Limb (tissue), 2 donors: ENCODE measurements around the gene PARS2.

Source experiments
- DNase-seq, 2 donors: peaks; one replicate each; pipeline ENCODE4 v3.0.0-alpha.2; 2016; ENCODE audit errors: extremely low spot score in 2 of 2

PARS2 gene

DNA sequence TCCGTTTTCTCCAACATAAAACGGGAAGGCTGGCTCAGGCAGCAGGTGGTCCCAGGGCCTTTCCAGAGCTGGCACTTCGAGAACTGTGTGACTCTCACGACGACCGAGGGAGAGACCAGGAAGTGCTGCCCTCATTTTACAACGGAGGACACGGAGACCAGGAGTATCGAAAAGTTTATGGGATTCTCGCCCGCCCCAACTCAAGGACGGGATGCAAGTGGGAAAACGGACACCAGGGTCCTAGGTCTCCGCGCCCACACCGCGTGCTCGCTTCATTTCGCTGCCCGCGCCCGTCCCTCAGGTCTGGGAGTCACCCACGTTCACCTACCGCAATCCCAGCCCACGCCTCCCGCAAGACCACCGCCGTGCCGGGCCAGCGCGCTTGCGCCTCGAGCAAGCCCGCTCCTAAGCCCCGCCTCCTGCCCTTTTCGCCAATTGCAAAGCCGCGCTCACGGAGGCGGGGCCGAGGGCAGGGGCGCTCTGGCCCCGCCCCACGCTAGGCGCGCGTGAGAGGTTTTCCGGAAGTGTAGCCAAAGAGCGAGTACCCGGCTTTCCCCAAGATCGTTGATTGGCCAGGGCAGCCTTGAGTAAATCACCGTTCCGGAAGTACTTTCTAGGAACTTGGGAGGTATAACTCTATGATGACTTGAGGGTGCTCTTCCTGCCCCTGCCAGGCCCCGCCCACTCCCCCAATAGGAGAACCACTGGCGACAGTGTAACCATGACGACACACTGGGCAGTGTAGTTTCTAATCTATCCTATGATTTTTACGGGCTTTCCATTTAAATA is at the start of gene PARS2:
Gene PARS2, minus strand, starts transcription at position 391 of the 789 bp plus-strand sequence. CDS start 5,362 bp downstream, outside the sequence.
- DNase-seq, result peak; percentile 98 to 100

DNA sequence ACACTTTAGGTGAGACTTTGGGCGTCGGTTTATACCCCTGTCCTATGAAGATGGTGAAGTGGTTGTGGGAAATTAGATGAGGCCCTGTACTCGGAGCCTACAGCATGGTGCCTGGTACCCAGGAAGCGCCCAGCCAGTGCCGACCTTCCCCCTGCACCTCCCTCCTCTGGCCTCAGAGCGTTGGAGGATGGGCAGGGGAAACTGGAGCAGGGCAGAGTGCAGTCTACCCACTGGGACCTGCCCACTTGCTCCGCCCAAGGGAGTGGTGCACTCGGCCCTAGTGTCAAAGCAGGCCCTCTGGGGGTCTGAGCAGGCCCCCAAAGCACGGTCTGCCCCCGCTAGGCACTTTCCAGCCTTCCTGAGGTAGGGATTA is 49.8 kb upstream of the PARS2 start:
- no peak for DNase-seq

DNA sequence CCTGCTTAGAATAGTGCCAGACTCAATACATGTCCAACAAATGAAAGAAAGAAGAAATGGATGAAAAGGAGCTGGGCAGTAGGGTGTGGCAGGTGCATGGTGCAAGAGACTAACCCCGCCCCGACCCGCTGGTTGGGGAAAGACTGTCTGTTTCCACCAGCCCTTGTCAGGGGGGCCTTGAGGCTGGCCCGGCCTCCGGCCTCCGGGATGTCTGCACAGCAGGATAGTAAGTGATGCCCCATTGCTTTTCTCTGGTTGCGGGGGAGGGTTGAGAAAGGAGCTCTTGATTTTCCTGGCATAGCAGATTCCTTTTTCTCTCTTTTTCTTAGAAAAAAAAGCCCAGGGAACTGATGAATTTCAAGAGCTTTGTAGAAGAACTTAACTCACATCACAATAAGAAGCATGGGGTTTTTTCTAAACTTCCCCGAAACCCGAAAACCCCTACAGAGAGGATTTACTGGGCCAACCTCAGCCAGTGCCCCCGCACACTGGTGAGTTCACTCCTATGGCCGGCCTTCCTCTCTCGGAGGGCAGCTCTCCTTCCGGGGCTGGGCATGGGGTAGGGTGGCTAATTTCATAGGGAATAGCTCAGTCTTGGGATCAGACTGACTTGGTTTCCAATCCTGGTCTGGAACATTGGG is 49.3 kb upstream of the PARS2 start:
- no peak for DNase-seq

DNA sequence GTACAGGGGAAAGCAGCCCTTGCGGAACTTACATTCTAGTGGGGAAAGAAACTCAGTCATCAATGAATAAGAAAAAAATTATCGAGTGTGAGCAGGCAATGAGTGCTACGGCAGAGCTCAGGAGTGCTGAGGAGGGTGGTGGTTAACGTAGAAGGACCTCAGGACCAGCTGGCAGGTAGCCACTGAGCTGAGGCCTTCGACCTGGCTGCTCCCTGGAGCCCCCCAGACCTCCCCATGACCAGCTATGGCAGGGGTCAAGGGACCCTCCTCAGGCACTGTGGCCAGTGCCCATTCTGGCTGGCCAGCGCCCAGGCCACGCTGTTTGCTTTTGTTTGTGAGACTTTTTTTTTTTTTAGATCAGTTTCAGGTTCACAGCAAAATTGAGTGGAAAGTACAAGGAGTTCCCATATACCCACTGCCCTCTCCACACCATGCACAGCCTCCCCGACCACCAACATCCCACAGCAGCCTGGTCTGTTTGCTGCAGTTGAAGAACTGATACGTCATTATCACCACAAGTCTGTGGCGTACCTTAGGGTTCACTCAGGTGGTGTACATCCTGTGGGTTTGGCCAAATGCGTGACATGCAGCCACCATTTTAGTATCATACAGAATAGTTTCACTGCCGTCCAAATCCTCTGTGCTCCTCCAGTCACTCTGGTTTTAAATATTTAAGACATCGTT is 48.6 kb upstream of the PARS2 start:
- DNase-seq, result no peak

DNA sequence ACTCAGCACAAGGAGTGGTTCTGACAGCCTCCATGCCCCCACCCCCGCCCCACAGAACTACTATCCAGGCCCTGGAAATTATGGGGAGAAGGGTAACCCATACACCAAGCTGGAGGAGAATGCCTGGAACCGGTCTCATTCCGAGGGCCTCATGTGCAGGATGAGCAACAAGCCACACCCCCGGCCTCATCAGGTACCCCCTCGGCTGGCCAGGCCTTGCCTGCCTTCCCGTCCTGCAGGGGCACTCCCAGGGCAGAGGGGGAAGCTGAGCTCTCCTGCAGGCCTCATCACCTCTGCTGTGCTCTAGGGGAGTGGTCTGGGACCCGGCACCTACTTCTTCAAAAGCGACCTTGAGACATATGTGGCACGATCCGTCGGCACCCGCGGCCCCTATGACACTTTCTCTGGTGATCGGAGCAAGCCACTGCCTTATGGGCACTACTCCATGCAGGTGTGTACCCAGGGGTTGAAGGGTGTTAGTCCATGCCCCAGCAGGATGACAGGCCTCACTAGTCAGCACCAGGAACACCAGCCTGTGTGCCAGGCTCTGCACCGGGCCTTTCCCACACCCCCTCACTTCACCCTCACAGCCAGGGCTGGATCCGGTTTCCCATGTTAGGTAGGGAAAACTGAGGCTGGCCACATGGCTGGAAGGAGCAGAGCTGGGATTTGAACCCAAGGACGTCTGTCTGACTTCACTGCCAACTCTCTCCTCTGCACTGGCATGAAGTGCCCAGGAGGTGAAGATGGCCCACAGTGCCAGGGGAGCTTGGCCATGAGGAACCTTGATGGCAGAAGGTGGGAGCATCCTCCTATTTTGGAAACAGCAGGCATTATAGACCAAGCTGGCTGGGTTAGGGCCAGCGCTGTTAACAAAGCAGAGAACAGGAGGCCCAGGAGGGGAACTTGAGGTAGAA is 47.7 kb upstream of the PARS2 start:
- DNase-seq, result peak in 1 of 2 donors; percentile 14

DNA sequence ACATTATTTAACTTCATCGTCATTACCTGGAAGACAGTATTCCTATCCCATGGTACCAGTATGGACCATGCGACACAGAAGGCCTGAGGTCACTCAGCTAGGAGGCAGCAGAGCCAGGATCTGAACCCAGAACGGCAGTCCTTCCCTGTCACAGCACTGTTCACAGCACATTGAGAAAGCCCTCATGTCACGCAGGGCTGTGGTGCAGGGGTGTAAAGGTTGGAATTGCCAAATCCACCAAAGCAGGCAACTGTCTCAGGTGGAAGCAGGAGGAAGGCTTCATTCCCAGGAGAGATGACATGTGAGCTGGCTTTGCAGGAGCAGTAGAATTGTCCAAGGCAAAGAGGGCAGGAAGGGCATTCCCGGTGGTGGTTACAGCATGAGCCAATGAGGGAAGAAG is 46.7 kb upstream of the PARS2 start:
- DNase-seq, result peak in 1 of 2 donors; percentile 19

DNA sequence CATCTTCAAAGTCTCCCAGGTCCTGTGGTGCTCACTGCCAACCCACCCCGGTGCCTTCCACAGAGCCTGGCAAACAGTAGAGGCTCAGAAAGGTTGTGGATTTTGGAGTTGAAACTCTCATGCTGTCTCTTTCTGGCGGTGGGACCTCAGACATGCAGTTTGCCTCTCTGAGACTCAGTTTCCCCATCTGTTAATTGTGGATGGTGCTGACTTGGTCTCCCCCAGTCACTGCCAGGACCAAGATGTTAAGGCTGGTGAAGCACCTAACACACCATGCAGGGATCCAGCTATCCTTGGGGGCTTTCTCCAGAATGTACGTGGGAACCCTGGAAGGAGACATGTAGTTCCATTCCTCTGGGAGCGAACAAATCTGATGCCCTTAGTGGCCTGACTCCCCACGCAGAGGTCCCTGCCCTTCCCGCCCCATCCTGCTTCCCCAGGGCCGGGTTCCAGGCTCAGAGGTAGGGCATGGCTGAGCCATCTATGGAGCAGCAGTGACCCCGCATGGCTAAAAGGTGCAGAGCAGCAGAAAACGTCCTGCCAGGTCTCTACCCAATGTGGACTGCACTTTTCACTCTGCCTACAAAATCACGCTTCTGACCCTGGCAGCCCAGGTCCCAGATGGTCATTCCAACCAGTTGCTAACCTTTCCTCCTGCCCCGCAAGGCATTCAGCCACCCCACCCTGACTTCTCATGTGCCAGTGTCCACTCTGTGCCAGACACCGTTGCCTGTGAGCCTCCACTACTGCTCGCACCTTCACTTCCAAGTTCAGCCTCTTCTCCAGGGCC is 46.0 kb upstream of the PARS2 start:
- DNase-seq, result peak; percentile 66 to 87

DNA sequence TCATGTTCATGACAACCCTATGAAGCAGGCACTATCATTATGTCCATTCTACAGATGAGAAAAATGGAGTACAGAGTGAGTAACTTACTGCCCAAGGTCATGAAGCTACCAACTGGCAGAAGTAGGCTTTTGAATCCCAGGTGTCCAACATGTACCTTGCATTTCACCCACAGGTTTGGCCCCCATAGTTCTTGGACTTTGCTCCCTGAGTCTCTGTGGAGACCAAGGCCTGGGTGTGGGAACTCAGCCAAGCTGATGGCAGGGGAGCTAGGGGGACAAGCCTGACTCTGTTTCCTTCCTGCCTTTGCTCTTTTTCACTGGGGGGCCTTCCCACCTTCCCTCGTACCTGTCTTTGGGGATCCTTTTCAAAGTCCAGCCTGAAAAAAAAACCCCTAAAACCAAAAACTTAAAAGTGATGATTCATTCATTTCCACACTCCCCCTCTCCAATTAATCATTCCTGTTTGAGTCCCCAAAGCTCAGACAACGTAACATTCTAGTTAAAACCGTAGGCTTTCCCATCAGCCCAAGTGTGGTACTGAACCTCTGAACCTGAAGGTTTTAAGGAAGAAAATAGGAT is 45.3 kb upstream of the PARS2 start:
- DNase-seq, result no peak

DNA sequence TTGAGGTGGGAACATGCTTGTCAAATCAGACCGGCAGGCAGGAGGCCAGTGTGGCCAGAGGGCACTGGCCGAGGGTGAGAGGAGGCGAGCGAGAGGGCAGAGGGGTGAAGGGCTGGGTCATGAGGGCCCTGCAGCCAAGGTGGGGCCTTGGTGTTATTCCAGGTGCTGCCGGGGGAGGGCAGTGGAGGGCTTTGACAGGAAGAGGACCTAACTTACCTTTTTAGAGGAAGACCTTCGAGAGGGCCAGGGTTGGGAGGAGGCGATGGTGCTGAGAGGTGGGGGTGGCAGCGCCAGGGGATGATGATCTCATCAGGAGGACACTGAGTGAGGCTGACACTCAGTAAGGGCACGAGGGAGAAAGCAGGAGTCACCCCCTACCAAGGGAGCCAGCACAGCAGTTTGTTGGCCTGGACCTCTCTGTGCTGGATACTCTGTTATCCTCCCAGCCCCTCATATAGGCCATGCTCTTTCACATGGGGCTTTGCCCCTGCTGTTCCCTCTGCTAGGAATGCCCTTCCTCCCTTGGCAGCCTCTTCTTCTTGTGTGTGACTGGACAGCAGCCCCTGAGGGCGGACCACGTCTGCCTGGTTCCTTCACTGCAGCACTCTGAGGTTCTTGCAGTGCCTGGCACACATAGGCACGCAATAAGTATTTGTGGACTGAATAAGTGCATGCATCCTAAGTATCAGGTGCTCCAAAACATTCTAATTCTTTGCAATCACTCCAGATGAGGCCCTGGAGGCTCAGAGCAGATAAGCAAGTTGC is 44.3 kb upstream of the PARS2 start:
- no peak for DNase-seq

DNA sequence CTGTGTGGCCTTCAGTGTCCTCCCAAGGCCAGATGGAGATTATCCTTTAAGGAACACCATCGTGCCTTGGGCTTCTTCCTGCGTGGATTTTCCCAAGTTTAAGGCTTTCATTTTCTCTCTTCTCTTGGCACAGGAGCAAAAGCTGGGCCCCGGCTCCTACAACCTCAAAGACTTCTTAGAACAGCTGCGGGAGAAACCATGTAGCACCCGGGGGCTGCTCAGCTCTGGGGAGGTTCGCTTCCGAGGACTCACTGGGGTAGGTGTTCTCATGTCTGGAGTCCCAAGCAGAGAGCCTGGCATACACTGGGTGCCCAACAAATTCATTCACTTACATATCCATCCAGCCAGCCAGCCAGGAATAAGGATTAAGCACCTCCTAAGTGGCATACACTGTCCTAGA is 43.4 kb upstream of the PARS2 start:
- no peak for DNase-seq

DNA sequence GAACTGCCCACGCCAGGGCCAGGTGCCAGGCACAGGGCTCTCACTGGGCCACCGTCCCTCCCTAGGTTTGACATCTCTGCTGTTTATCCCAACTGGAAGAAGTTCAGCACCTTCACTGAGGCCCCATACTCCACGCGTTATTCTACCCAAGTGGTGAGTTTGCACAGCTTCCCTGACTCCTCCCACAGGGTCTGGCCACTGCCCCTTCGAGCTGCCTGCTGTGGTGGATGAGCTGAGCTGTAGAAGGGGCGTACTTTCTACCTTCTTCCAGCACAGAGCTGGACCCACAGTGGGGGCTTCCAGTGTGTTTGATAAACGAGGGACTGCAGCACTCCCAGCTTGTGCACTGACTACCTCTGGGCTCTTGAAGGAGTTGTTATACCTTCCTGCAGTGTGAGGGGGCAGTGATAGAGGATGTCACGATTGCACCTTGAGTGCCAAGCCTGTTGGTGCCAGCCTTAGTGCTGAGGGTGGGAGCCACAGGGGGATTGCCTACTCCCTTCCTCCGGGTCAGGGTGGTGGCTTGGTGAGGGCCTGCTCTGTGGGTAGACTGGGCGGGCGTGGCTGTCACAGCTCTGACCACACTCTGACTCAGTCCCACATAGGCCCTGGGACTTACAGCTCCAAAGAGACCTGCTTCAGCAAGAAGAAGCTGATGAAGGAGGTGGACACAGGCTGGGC is 42.7 kb upstream of the PARS2 start:
- no peak for DNase-seq

DNA sequence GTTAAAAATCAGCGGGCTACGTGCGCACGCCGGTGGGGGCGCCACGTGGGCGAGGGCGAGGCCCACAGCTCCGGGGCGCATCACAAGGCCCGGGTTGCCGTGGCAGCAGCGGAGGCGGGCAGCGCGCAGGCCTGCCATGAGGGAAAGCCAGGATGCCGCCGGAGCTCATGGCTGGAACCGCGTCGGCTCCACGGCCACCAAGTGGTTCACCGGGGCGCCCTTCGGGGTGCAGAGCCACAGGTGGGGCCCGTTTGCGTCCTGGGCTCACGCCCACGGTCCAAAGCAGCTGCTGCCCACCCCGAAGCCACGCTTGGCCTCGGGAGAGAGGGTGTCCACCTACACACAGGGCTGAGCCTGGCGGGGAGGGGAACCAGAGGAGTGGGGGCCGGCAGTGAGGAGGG is 41.7 kb upstream of the PARS2 start:
- no peak for DNase-seq

DNA sequence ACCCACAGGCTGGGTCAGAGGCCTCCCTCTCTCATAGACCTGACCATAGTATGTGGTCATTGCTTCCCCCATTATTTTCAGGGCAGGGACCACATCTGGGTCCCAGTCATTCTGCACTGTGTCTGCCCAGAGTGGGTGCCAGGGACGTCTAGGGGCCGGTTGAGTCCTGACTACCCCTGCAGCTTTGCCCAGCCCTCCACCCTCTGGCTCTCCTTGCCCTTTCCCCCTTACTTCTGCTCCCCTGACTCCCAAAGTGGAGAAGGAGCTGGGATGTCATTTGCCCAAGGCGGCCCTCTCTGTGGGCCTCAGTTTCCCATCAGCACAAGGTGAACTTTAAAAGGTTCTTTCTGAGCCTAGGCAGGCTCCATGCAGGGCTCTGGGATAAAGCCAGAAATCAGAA is 41.1 kb upstream of the PARS2 start:
- DNase-seq, result peak in 1 of 2 donors; percentile 20

DNA sequence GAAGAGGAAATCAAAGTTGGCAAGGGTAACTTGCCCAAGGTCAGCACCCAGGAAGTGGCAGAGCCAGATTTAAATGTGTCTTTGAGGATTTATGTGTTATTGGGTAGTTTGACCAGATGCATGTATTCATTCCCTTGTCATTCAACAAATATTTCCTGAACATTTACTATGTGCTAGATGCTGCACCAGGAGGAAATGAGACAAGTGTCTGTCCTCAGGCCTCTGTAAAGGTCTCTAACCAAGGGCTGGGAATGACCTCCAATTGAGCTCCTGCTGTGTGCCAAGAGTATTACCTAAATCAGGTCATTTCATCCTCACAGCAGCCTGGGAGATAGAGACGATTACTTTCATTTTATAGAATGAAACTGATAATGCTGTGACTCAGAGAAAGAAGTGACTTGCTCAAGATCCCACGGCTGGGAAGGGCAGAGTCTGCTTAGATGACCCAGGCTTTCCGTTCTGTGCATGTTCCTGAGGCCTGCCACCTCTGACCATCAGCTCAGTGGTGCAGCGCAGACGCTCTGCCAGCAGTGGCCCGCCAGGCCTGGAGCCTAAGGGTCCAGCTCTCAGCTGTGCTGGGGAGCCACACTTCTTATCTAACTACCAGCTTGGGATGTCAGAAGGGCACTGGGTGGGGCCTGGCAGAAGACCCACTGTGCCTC is 40.3 kb upstream of the PARS2 start:
- DNase-seq, result peak in 1 of 2 donors; percentile 7

DNA sequence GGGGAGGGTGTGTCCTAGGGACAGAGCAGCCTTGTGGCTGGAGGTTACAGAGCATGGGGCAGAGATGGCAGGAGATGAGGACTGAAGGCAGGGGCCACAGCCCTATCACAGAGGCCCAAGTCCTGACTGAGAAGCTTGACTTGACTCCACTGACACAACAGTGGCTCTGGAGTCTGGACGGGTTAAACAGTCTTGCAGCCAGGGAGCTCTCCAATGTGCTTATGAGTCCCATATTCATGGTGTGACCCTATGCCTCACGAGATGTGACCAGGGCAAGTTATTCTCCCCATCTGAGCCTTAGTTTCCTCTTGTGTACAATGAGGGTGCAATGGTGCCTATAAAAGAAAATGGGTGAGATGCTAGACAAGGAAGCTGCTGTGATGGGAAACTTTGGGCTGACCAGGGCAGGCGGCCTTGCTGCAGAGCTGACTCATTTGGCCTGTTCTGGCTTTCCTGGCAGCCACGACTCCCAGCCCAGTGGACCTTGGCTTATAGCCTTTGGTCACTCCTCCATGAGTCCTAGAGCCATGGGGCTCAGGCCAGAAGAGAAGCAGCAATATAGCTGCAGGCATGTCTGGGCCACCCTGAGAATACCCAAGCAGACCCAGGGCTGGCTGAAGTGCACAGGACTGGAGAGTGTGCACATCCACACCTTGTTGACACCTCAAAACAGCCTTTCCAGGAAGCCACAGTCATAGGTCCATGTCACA is 39.6 kb upstream of the PARS2 start:
- peak in 1 of 2 donors; percentile 12 for DNase-seq

DNA sequence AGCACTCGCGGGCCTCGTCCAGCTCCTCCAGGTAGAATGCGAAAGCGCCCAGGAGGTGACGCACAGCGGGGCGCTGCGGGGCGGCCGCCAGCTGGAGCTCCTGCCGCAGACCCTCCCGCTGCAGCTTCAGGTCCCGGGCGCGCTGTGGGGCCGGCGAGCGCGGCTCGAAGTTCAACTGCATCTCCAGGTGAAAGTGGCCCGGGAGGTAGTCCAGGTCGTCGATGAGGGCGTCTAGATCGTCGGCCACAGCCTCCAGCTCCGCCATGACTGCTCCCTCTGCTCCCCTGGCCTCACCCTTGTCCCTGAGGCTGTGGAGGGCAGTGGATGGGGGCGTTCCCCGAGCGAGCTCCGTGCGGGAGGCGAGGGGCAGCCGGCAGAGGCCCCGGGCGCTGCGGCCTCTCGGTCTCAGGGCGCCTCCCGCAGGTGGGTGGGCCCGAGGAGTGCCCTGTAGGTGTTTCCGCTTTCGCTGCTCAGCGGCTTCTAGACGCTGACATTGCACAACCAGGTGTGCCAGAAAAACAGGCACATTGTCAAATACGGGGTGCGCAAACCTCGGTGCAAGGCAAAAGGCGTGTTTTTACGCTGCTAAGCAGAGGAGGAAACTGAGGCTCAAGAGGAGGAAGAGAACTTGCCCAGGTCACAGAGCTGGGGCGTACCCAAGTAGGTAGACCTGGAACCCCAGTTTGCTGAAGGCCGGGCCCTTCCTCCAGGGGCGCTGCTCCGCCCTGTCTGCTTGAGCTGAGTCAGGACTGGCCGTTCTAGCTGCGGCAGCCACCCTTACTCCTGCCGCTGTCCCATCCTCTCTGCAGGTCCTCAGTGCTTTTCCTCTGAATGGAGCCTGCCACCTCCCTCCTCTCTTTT is 36.8 kb upstream of the PARS2 start, which contains the start of gene TTC22:
Gene TTC22, minus strand, starts transcription at position 425 of the 861 bp plus-strand sequence. Its CDS starts 160 bp downstream, at position 265.
- peak in 1 of 2 donors; percentile 54 for DNase-seq
